Measurements from ENCODE around the gene RASAL2.

RASAL2 gene

GRCh38 chr1:178183796-178184195 lies 89.9 kb downstream of the RASAL2 start:
- ChIA-PET CTCF (no interaction called here), POLR2A (no interaction called here)
- no peak for DNase-seq (ENCODE audit: extremely low spot score)
- TF ChIP-seq CTBP1 (IDR thresholded peaks at IDR 0.05; ENCODE audit: borderline replicate concordance) (no peak), ARNT (IDR thresholded peaks at IDR 0.05) (no peak), BHLHE40 (IDR thresholded peaks at IDR 0.05; ENCODE audit: borderline replicate concordance) (no peak), TARDBP (IDR thresholded peaks at IDR 0.05) (no peak), ELF4 (IDR thresholded peaks at IDR 0.05) (no peak), FOXA1 (IDR thresholded peaks at IDR 0.05) (no peak), NFRKB (IDR thresholded peaks at IDR 0.05) (no peak), LEF1 (IDR thresholded peaks at IDR 0.05; ENCODE audit: borderline replicate concordance) (no peak), ZNF384 (IDR thresholded peaks at IDR 0.05) (no peak), PKNOX1 (IDR thresholded peaks at IDR 0.05) (no peak), FOXK2 (IDR thresholded peaks at IDR 0.05) (no peak), HDGF (IDR thresholded peaks at IDR 0.05; ENCODE audit: borderline replicate concordance) (no peak), FOXM1 (IDR thresholded peaks at IDR 0.05; ENCODE audit: borderline replicate concordance) (no peak), SUZ12 (IDR thresholded peaks at IDR 0.05) (no peak), L3MBTL2 (conservative IDR thresholded peaks at IDR 0.05) (no peak), SP1 (IDR thresholded peaks at IDR 0.05) (no peak)

- TF ChIP-seq CTBP1 (IDR thresholded peaks at IDR 0.05; ENCODE audit: borderline replicate concordance) (no peak), ARNT (IDR thresholded peaks at IDR 0.05) (no peak), PKNOX1 (IDR thresholded peaks at IDR 0.05) (no peak), TARDBP (IDR thresholded peaks at IDR 0.05) (no peak), HDGF (IDR thresholded peaks at IDR 0.05; ENCODE audit: borderline replicate concordance) (no peak), BHLHE40 (IDR thresholded peaks at IDR 0.05; ENCODE audit: borderline replicate concordance) (no peak), FOXK2 (IDR thresholded peaks at IDR 0.05) (no peak), ELF4 (IDR thresholded peaks at IDR 0.05) (no peak), L3MBTL2 (conservative IDR thresholded peaks at IDR 0.05) (no peak), NFRKB (IDR thresholded peaks at IDR 0.05) (no peak), LEF1 (IDR thresholded peaks at IDR 0.05; ENCODE audit: borderline replicate concordance) (no peak), SUZ12 (IDR thresholded peaks at IDR 0.05) (no peak), FOXA1 (IDR thresholded peaks at IDR 0.05) (no peak), FOXM1 (IDR thresholded peaks at IDR 0.05; ENCODE audit: borderline replicate concordance) (no peak)
- no peak for DNase-seq (ENCODE audit: extremely low spot score)
- CTCF ChIA-PET: interaction anchor here (0.6 kb wide), 2 partner anchors 7 to 819 kb away, joined by 3 to 5 read pairs; no protein-coding TSS in a partner anchor
- POLR2A ChIA-PET: no interaction called here
These were observed 94.4 kb downstream of the RASAL2 start for GRCh38 chr1:178188306-178188705.

- ChIA-PET CTCF (interaction anchor here (1.5 kb wide), 1 partner anchor 158 kb away, joined by 4 read pairs; no protein-coding TSS in a partner anchor), POLR2A (no interaction called here)
- peak; percentile 46 for DNase-seq (ENCODE audit: extremely low spot score)
These were observed 95.9 kb downstream of the RASAL2 start for GRCh38 chr1:178189814-178190213.

GRCh38 chr1:178190881-178191280 lies 97.0 kb downstream of the RASAL2 start:
- ChIA-PET CTCF (interaction anchor here (1.5 kb wide), 1 partner anchor 159 kb away, joined by 4 read pairs; no protein-coding TSS in a partner anchor), POLR2A (no interaction called here)
- TF ChIP-seq SP1 (IDR thresholded peaks at IDR 0.05) (no peak), BHLHE40 (IDR thresholded peaks at IDR 0.05; ENCODE audit: borderline replicate concordance) (no peak), NFRKB (IDR thresholded peaks at IDR 0.05) (no peak), FOXA1 (IDR thresholded peaks at IDR 0.05) (no peak), HDGF (IDR thresholded peaks at IDR 0.05; ENCODE audit: borderline replicate concordance) (no peak), FOXK2 (IDR thresholded peaks at IDR 0.05) (no peak), LEF1 (IDR thresholded peaks at IDR 0.05; ENCODE audit: borderline replicate concordance) (no peak), CTBP1 (IDR thresholded peaks at IDR 0.05; ENCODE audit: borderline replicate concordance) (no peak), PKNOX1 (IDR thresholded peaks at IDR 0.05) (no peak), L3MBTL2 (conservative IDR thresholded peaks at IDR 0.05) (no peak), ARNT (IDR thresholded peaks at IDR 0.05) (no peak), ELF4 (IDR thresholded peaks at IDR 0.05) (no peak), SUZ12 (IDR thresholded peaks at IDR 0.05) (no peak)
- no peak for DNase-seq (ENCODE audit: extremely low spot score)

More at GRCh38 chr1:178189814-178190213, 95.9 kb downstream of the RASAL2 start:
- TF ChIP-seq ARNT (IDR thresholded peaks at IDR 0.05): no peak
- no peak for TF ChIP-seq CTBP1 (IDR thresholded peaks at IDR 0.05; ENCODE audit: borderline replicate concordance)
- TF ChIP-seq TARDBP (IDR thresholded peaks at IDR 0.05): no peak
- no peak for TF ChIP-seq SP1 (IDR thresholded peaks at IDR 0.05)
- no peak for TF ChIP-seq FOXK2 (IDR thresholded peaks at IDR 0.05)
- TF ChIP-seq ZNF384 (IDR thresholded peaks at IDR 0.05): no peak
- TF ChIP-seq NFRKB (IDR thresholded peaks at IDR 0.05): no peak
- no peak for TF ChIP-seq ELF4 (IDR thresholded peaks at IDR 0.05)
- TF ChIP-seq FOXM1 (IDR thresholded peaks at IDR 0.05; ENCODE audit: borderline replicate concordance): no peak
- TF ChIP-seq HDGF (IDR thresholded peaks at IDR 0.05; ENCODE audit: borderline replicate concordance): no peak
- TF ChIP-seq LEF1 (IDR thresholded peaks at IDR 0.05; ENCODE audit: borderline replicate concordance): no peak
- no peak for TF ChIP-seq BHLHE40 (IDR thresholded peaks at IDR 0.05; ENCODE audit: borderline replicate concordance)
- no peak for TF ChIP-seq SUZ12 (IDR thresholded peaks at IDR 0.05)
- no peak for TF ChIP-seq FOXA1 (IDR thresholded peaks at IDR 0.05)
- no peak for TF ChIP-seq PKNOX1 (IDR thresholded peaks at IDR 0.05)

- TF ChIP-seq PKNOX1 (IDR thresholded peaks at IDR 0.05) (no peak), TARDBP (IDR thresholded peaks at IDR 0.05) (no peak), CTBP1 (IDR thresholded peaks at IDR 0.05; ENCODE audit: borderline replicate concordance) (no peak), FOXM1 (IDR thresholded peaks at IDR 0.05; ENCODE audit: borderline replicate concordance) (no peak), ARNT (IDR thresholded peaks at IDR 0.05) (no peak), NFRKB (IDR thresholded peaks at IDR 0.05) (no peak), FOXK2 (IDR thresholded peaks at IDR 0.05) (no peak), LEF1 (IDR thresholded peaks at IDR 0.05; ENCODE audit: borderline replicate concordance) (no peak), L3MBTL2 (conservative IDR thresholded peaks at IDR 0.05) (no peak), SUZ12 (IDR thresholded peaks at IDR 0.05) (no peak), ELF4 (IDR thresholded peaks at IDR 0.05) (no peak), BHLHE40 (IDR thresholded peaks at IDR 0.05; ENCODE audit: borderline replicate concordance) (no peak), ZNF384 (IDR thresholded peaks at IDR 0.05) (no peak), FOXA1 (IDR thresholded peaks at IDR 0.05) (no peak), SP1 (IDR thresholded peaks at IDR 0.05) (no peak), HDGF (IDR thresholded peaks at IDR 0.05; ENCODE audit: borderline replicate concordance) (no peak)
- CTCF ChIA-PET: no interaction called here
- POLR2A ChIA-PET: no interaction called here
- DNase-seq (ENCODE audit: extremely low spot score): no peak
These were observed 98.8 kb downstream of the RASAL2 start for GRCh38 chr1:178192686-178193085.

All from HEK293T (cell line).